K562 (cell line): Measurements from ENCODE around the gene ILK. TPM values are rescaled to one million over a fixed set of nuclear protein-coding genes. Genes with fewer than 3 reads are reported as not detected.

Source experiments
- ASH1L ChIP-seq: fragments of 450-650 bp; IDR thresholded peaks from 2 replicates; pipeline ENCODE4 v1.6.1; 2018; ENCODE audit warnings: borderline replicate concordance, mild to moderate bottlenecking, low read depth; ENCODE audit not compliant: partially characterized antibody
- CREB1 ChIP-seq, 2 experiments: sonication (generic) in 1 of 2; formaldehyde crosslinking in 1 of 2; IDR thresholded peaks; 2 replicates each; pipeline versions ENCODE4 v1.6.1 to v1.8.0; 2012 to 2022; ENCODE audit warnings: inconsistent platforms in 1 of 2, mild to moderate bottlenecking in 1 of 2, missing genetic modification reagents in 1 of 2, moderate library complexity in 1 of 2
- HNRNPUL1 ChIP-seq: fragments of 200-400 bp; formaldehyde crosslinking; IDR thresholded peaks from 2 replicates; pipeline ENCODE4 v1.6.1; 2017; ENCODE audit warnings: low read length
- JUNB ChIP-seq: fragments of 450-650 bp; formaldehyde crosslinking; conservative IDR thresholded peaks from 2 replicates; pipeline ENCODE4 v1.4.0; 2020; ENCODE audit warnings: mild to moderate bottlenecking
- KAT2B ChIP-seq: IDR thresholded peaks from one replicate; pipeline ENCODE4 v1.6.1; 2012; ENCODE audit warnings: low read depth, mild to moderate bottlenecking, control low read depth, inconsistent platforms, low read length, moderate library complexity
- NCOA4 ChIP-seq: fragments of 450-650 bp; IDR thresholded peaks from 2 replicates; pipeline ENCODE4 v1.6.1; 2018; ENCODE audit warnings: mild to moderate bottlenecking; ENCODE audit not compliant: partially characterized antibody
- OTX1 ChIP-seq: fragments of 450-650 bp; formaldehyde crosslinking; IDR thresholded peaks from 2 replicates; pipeline ENCODE4 v1.4.0; 2022; ENCODE audit warnings: mild to moderate bottlenecking
- PHB2 ChIP-seq: fragments of 450-650 bp; IDR thresholded peaks from 2 replicates; pipeline ENCODE4 v1.6.1; 2017; ENCODE audit warnings: low read depth
- PHF21A ChIP-seq: fragments of 450-650 bp; IDR thresholded peaks from 2 replicates; pipeline ENCODE4 v1.6.1; 2017; ENCODE audit warnings: low read depth, borderline replicate concordance
- POLR2AphosphoS2 ChIP-seq: IDR thresholded peaks from 2 replicates; pipeline ENCODE4 v1.6.1; 2012; ENCODE audit warnings: low read length, improper control_type of control experiment
- STAT5A ChIP-seq: IDR thresholded peaks from 2 replicates; pipeline ENCODE4 v1.6.1; 2012; ENCODE audit warnings: low read length, inconsistent platforms, borderline replicate concordance
- TSC22D4 ChIP-seq: fragments of 450-650 bp; IDR thresholded peaks from 2 replicates; pipeline ENCODE4 v1.6.1; 2016; ENCODE audit warnings: missing genetic modification characterization, missing biosample characterization, control low read depth
- XRCC4 ChIP-seq: IDR thresholded peaks from one replicate; pipeline ENCODE4 v1.6.1; 2011; ENCODE audit not compliant: insufficient read depth, insufficient read length; ENCODE audit errors: extremely low read depth
- ZEB2 ChIP-seq: fragments of 450-650 bp; IDR thresholded peaks from 2 replicates; pipeline ENCODE4 v1.6.1; 2016
- ZNF668 ChIP-seq: fragments of 250-450 bp; sonication (Bioruptor Pico); IDR thresholded peaks from 2 replicates; pipeline ENCODE4 v1.8.0; 2022; ENCODE audit warnings: mild to moderate bottlenecking, inconsistent platforms
- polyA plus RNA-seq, 8 experiments: library from polyadenylated mRNA; depleted of rRNA in 4 of 8; stranded (reverse) in 5 of 8; unstranded in 3 of 8; fragments of >200 nt; fragmentation: Nextera tagmentation in 2 of 8; fragmentation: Illumina TruSeq in 1 of 8; extraction: Ambion mirVana in 2 of 8; extraction: Trizol in 1 of 8; gene quantifications; 2 replicates each; pipeline versions ENCODE4 v1.2.1 to v1.2.3, GENCODE V29; 2011 to 2014; ENCODE audit warnings: inconsistent platforms in 1 of 8, missing spikeins in 1 of 8
- total RNA-seq, 7 experiments: library from RNA; depleted of rRNA in 6 of 7; stranded (reverse); fragments of >200 nt in 6 of 7; fragmentation: Illumina TruSeq in 2 of 7; extraction: Trizol in 2 of 7; gene quantifications; 2 replicates each; pipeline versions ENCODE4 v1.2.1 to v1.2.3, GENCODE V29; 2011 to 2021; ENCODE audit warnings: low replicate concordance in 1 of 7
- TF ChIP-seq, protein P1 (sequence below): sonication (generic); formaldehyde crosslinking; IDR thresholded peaks from 2 replicates; pipeline ENCODE4 v1.8.0; 2022; ENCODE audit warnings: mild to moderate bottlenecking, low read depth, missing genetic modification reagents
- TF ChIP-seq, protein P2 (sequence below): fragments of 450-650 bp; formaldehyde crosslinking; IDR thresholded peaks from 2 replicates; pipeline ENCODE4 v1.4.0; 2020; ENCODE audit warnings: mild to moderate bottlenecking, moderate library complexity
- TF ChIP-seq, protein P3 (sequence below): sonication (generic); formaldehyde crosslinking; IDR thresholded peaks from 2 replicates; pipeline ENCODE4 v1.9.0; 2022; ENCODE audit warnings: mild to moderate bottlenecking, missing genetic modification reagents
- TF ChIP-seq, protein P4 (sequence below): fragments of 250-450 bp; sonication (Bioruptor Pico); IDR thresholded peaks from 2 replicates; pipeline ENCODE4 v1.4.0; 2020; ENCODE audit warnings: mild to moderate bottlenecking, moderate library complexity
- TF ChIP-seq, protein P5 (sequence below), 2 experiments: IDR thresholded peaks; 2 replicates each; pipeline ENCODE4 v1.6.1; 2011; ENCODE audit warnings: borderline replicate concordance in 1 of 2, control low read depth in 1 of 2, low read depth in 1 of 2, low read length in 1 of 2, mild to moderate bottlenecking in 1 of 2, mixed read lengths in 1 of 2, moderate library complexity in 1 of 2; ENCODE audit not compliant: insufficient read depth in 1 of 2, insufficient read length in 1 of 2, poor library complexity in 1 of 2, severe bottlenecking in 1 of 2; ENCODE audit errors: extremely low read depth in 1 of 2

ILK gene
- total and polyA plus RNA-seq, 9 of the 15 experiments (the other 6 are each of a cell fraction or from before 2014, with no cell fraction given), result 43.3 to 95.9 (median 58.9) TPM

DNA sequence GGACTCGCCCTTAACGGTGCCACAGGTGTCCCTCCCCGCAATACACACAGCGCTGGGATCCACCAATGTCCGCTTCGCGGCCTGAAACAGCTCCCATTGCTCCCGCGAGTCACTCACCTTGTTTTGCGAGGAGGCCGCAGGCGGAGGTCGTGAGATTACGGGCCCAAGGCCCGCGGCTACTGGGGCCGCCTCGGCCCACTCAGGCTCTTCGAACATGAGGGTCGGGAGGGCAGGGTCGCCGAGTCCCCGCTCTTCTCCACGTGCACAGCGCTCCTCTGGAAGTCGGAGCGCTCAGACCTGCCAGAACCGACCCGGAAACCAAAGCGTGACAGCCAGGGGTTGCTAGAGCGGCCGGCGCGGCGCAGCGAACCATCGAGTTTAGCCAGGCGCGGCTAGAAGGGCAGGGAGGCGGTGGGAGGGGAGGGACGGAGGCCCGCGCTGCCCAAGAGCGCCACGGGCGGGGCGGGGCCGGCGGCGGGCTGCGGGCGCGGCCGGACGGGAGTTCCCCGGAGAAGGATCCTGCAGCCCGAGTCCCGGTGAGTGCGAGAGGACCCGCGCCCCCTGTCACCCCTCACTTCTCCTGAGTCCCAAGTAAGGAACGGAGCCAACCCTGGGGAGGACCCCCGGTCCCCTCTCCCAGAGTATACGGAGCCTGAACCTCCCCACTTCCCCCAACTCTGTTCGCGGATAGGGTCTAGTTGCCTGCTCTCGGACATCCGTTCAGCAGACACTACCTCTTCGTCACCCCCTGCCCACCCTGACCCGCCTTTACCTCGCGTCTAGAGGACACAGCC is at the start of gene ILK, which contains the start of gene RRP8 (continued):
- TF ChIP-seq, protein P1, sequence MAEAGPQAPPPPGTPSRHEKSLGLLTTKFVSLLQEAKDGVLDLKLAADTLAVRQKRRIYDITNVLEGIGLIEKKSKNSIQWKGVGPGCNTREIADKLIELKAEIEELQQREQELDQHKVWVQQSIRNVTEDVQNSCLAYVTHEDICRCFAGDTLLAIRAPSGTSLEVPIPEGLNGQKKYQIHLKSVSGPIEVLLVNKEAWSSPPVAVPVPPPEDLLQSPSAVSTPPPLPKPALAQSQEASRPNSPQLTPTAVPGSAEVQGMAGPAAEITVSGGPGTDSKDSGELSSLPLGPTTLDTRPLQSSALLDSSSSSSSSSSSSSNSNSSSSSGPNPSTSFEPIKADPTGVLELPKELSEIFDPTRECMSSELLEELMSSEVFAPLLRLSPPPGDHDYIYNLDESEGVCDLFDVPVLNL (CRISPR knock-in tag), result no peak
- TF ChIP-seq CREB1 (IDR thresholded peaks at IDR 0.05) (peak; percentile 50; the same call in 1 of the 2 replicates), CREB1 (CRISPR knock-in tag; IDR thresholded peaks at IDR 0.05) (no peak), STAT5A (no peak), TSC22D4 (tag) (no peak), JUNB (CRISPR knock-in tag) (no peak), NCOA4 (no peak), OTX1 (CRISPR knock-in tag) (no peak), KAT2B (no peak), PHF21A (0 out of 2 replicates have a peak, but pooled peaks have one; percentile 32), POLR2AphosphoS2 (no peak), HNRNPUL1 (no peak), XRCC4 (no peak), ZEB2 (no peak), ASH1L (no peak), ZNF668 (CRISPR knock-in tag) (no peak), PHB2 (no peak)
- TF ChIP-seq, protein P2, sequence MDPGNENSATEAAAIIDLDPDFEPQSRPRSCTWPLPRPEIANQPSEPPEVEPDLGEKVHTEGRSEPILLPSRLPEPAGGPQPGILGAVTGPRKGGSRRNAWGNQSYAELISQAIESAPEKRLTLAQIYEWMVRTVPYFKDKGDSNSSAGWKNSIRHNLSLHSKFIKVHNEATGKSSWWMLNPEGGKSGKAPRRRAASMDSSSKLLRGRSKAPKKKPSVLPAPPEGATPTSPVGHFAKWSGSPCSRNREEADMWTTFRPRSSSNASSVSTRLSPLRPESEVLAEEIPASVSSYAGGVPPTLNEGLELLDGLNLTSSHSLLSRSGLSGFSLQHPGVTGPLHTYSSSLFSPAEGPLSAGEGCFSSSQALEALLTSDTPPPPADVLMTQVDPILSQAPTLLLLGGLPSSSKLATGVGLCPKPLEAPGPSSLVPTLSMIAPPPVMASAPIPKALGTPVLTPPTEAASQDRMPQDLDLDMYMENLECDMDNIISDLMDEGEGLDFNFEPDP (CRISPR knock-in tag), result no peak
- TF ChIP-seq, protein P3, sequence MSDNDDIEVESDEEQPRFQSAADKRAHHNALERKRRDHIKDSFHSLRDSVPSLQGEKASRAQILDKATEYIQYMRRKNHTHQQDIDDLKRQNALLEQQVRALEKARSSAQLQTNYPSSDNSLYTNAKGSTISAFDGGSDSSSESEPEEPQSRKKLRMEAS (CRISPR knock-in tag), result peak; percentile 92
- TF ChIP-seq, protein P4, sequence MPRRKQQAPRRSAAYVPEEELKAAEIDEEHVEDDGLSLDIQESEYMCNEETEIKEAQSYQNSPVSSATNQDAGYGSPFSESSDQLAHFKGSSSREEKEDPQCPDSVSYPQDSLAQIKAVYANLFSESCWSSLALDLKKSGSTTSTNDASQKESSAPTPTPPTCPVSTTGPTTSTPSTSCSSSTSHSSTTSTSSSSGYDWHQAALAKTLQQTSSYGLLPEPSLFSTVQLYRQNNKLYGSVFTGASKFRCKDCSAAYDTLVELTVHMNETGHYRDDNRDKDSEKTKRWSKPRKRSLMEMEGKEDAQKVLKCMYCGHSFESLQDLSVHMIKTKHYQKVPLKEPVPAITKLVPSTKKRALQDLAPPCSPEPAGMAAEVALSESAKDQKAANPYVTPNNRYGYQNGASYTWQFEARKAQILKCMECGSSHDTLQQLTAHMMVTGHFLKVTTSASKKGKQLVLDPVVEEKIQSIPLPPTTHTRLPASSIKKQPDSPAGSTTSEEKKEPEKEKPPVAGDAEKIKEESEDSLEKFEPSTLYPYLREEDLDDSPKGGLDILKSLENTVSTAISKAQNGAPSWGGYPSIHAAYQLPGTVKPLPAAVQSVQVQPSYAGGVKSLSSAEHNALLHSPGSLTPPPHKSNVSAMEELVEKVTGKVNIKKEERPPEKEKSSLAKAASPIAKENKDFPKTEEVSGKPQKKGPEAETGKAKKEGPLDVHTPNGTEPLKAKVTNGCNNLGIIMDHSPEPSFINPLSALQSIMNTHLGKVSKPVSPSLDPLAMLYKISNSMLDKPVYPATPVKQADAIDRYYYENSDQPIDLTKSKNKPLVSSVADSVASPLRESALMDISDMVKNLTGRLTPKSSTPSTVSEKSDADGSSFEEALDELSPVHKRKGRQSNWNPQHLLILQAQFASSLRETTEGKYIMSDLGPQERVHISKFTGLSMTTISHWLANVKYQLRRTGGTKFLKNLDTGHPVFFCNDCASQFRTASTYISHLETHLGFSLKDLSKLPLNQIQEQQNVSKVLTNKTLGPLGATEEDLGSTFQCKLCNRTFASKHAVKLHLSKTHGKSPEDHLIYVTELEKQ (CRISPR knock-in tag), result no peak
- TF ChIP-seq, protein P5, sequence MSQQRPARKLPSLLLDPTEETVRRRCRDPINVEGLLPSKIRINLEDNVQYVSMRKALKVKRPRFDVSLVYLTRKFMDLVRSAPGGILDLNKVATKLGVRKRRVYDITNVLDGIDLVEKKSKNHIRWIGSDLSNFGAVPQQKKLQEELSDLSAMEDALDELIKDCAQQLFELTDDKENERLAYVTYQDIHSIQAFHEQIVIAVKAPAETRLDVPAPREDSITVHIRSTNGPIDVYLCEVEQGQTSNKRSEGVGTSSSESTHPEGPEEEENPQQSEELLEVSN (IDR thresholded peaks at IDR 0.05; ENCODE audit: borderline replicate concordance in 1 of 2, extremely low read depth in 1 of 2, insufficient read depth in 1 of 2, insufficient read length in 1 of 2, low read depth in 1 of 2, low read length in 1 of 2, poor library complexity in 1 of 2, severe bottlenecking in 1 of 2), result peak; percentile 46 to 64
